Measurements from ENCODE around the gene CRYAA.
"Not testable (repeated sequence)": the region's sequence is repeated elsewhere in the genome, so short reads cannot be mapped to it uniquely, and the experiment has no call there.

- not testable (repeated sequence) for TF ChIP-seq EP300, CTCF (IDR thresholded peaks at IDR 0.05)
Observed at GRCh38 chr21:43172812-43173211, 4.0 kb downstream of the CRYAA start.

Measured in sigmoid colon (tissue), 4 donors.